VCaP (cell line): ENCODE results near the gene FXYD4.

Experiments used
- H3K27ac ChIP-seq: fragments of 450-650 bp; 2 replicates; pipeline ENCODE4 v1.5.1; 2017
- TF ChIP-seq, protein P1 (sequence below): fragments of 450-650 bp; conservative IDR thresholded peaks from 2 replicates; pipeline ENCODE4 v1.5.1; 2017; ENCODE audit warnings: mild to moderate bottlenecking, moderate library complexity

Gene FXYD4

DNA sequence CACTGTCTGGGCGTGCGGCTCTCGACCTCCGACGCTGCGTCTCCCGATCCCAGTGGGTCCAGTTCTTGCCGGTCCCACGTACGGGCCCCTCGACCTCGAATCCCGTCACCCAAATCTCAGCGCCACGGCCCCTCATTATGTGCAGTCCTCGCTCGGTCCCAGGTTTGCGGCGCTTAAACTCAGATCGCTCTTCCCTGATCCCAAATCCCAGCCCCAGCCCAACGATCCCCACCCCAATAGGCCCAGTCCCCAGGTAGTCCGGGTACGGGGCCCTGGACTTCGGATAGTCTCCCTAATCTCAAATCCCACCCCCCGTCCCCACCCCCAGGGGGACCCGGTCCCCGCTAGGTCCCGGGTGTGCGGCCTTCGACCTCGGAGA, 36.9 kb downstream of the FXYD4 start:
- H3K27ac ChIP-seq, result peak overlapping the region; percentile 98
- TF ChIP-seq, protein P1, sequence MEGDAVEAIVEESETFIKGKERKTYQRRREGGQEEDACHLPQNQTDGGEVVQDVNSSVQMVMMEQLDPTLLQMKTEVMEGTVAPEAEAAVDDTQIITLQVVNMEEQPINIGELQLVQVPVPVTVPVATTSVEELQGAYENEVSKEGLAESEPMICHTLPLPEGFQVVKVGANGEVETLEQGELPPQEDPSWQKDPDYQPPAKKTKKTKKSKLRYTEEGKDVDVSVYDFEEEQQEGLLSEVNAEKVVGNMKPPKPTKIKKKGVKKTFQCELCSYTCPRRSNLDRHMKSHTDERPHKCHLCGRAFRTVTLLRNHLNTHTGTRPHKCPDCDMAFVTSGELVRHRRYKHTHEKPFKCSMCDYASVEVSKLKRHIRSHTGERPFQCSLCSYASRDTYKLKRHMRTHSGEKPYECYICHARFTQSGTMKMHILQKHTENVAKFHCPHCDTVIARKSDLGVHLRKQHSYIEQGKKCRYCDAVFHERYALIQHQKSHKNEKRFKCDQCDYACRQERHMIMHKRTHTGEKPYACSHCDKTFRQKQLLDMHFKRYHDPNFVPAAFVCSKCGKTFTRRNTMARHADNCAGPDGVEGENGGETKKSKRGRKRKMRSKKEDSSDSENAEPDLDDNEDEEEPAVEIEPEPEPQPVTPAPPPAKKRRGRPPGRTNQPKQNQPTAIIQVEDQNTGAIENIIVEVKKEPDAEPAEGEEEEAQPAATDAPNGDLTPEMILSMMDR, result 0 out of 2 replicates have a peak, but pooled peaks have one; percentile 4

DNA sequence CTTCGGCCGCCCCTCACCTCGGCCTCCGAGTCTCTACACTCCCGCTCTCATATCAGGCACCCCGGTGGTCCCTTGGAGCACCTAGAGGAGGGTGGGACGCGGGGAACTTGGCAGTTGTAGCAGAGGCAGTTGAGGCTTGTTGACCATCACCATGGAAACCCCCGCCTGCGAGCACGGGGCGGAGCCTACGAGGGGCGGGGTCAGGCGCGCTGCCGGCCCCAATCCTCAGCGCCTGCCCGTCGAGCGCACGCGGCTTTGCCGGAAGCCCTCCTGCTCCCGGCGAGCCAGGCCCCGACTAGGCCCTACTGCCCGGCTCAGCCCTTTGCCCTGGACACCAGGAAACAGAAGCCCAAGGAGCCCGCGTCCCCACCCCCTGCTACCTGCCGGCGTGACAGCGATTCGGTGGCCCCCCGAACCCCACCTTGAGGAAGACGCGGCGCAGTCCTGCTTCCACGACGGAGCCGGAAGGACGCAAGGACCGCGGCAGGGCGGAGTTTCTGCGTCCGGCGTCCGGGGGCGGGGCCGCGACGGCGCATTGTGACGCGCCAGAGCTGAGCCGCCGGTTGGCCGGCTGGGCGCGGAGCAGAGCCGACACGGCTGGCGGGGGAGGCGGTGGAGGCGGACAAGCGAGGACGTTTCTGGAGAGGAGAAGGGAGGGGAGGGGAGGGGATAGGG, 37.4 kb downstream of the FXYD4 start, which contains the start of gene HNRNPF:
HNRNPF (minus strand) TSS at position 477 of the 675 bp plus-strand sequence. CDS start 21,302 bp downstream, outside the sequence.
- TF ChIP-seq, protein P1, result no peak
- H3K27ac ChIP-seq, result peak within 1 kb of the TSS; percentile 98

DNA sequence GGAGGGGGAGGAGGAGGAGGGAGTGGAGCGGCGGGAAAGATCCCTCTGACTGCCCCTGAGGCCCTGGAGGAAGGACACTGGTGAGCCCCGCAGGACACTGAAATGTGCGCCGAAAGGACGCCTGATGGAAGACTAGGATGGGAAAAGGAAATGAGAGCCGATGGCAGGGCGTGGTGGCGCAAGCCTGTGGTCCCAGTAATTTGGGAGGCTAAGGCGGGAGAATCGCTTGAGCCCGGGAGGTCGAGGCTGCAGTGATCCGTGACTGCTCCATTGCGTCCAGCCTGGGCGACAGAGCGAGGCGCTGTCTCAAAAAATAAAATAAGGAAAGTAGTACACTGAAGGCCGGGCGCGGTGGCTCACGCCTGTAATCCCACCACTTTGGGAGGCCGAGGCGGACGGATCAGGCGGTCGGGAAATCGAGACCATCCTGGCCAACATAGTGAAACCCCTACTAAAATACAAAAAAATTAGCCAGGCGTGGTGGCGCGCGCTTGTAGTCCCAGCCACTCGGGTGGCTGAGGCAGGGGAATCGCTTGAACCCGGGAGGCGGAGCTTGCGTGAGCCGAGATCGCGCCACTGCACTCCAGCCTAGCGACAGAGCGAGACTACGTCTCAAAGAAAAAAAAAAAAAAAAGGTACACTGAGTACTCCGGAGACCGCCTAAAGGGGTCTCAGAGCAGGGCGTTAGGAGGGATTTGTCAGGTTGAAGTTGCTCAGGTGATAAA, 38.1 kb downstream of the FXYD4 start:
- peak overlapping the region; percentile 98 for H3K27ac ChIP-seq
- TF ChIP-seq, protein P1, result no peak

DNA sequence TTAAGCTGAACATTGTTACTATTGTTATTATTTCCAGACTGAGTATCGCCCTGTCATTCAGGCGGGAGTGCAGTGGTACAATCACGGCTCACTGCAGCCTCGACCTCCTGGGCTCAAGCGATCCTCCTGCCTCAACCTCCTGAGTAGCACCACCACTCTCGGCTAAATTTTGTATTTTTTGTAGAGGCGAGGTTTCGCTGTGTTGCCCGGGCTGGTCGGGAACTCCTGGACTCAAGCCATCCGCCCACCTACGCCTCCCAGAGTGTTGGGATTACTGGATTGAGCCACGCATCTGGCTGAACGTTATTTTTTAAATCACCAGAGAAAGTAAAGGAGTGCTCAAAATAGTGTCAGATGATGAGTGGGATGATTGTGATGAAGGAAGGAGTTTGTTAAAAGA, 38.9 kb downstream of the FXYD4 start:
- TF ChIP-seq, protein P1, result no peak
- H3K27ac ChIP-seq, result peak overlapping the region; percentile 98

DNA sequence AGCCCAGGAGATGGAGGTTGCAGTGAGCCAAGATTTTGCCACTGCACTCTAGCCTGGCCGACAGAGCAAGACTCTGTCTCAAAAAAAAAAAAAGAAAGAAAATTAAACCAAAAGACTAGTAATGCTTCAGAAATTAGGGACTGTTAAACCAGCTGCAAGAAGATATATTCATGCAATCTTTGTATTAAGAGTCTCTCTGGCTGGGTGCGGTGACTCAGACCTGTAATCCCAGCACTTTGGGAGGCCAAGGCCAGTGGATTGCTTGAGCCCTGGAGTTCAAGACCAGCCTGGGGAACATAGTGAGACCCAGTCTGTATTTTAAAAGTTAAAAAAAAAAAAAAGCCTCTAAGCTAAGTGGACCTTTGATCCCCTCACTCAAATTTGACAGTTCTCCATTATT, 40.1 kb downstream of the FXYD4 start:
- TF ChIP-seq, protein P1, result no peak
- no peak overlapping the region for H3K27ac ChIP-seq

DNA sequence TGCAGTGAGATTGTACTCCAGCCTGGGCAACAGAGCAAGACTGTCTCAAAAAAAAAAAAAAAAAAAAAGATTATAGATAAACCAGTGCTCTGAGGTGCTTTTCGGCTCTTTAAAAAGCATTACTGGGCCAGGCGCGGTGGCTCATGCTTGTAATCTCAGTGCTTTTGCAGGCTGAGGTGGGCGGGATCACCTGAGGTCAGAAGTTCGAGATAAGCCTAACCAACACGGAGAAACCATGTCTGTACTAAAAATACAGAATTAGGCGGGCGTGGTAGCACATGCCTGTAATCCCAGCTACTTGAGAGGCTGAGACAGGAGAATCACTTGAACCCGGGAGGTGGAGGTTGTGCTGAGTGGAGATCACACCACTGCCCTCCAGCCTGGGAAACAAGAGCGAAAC, 44.1 kb downstream of the FXYD4 start:
- TF ChIP-seq, protein P1, result no peak
- H3K27ac ChIP-seq, result no peak overlapping the region

DNA sequence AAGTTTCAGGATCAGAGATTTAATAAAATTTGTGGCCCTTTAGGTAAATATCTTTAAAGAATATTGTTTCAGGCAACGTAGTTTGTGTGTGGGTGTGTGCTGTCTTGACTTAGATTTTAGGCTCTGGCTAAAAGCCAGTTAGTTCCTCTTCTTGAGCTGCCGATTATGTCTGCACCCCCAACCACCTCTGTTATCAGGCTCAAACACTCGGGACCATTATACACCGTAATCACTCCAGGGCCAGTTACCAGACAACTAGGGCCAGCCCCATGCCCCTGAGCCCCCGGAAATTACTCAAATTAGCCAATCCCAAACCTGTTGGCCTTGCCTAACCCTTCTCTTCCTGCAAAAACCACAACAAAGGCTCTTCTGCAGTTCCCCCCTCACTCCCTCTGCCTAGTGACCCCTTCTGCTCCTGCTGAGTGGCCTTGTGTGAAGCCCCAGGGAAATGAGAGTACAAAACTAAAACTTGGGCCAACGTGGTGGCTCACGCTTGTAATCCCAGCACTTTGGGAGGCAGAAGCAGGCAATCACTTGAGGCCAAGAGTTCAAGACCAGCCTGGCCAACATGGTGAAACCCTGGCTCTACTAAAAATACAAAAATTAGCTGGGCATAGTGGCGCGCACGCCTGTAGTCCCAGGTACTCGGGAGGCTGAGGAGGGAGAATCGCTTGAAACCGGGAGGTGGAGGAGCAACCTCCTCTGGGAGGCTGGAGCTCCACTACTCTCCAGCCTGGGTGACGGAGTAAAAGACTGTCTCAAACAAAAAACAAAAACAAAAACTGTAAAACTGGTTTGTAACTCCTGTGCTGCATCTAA, 46.7 kb downstream of the FXYD4 start:
- TF ChIP-seq, protein P1, result no peak
- no peak overlapping the region for H3K27ac ChIP-seq
